OCI-LY1 (cell line): ENCODE results near the gene SLC43A2.
A peak's percentile ranks its signal among the peaks of the same experiment; 100 is the strongest.

ENCODE experiments used
- EZH2 ChIP-seq: fragments of 200-600 bp; sonication (generic), shearing (Covaris generic); IDR thresholded peaks from 2 replicates; pipeline ENCODE4 v1.8.0; 2017; ENCODE audit warnings: borderline replicate concordance, mixed run types, mild to moderate bottlenecking, antibody characterized with exemption, low read length, moderate library complexity, mixed read lengths
- TF ChIP-seq, protein P1 (sequence below): fragments of 200-600 bp; sonication (generic), shearing (Covaris generic); IDR thresholded peaks from 2 replicates; pipeline ENCODE4 v1.5.1; 2017; ENCODE audit warnings: mild to moderate bottlenecking, antibody characterized with exemption, low read length, moderate library complexity, mixed read lengths

DNA sequence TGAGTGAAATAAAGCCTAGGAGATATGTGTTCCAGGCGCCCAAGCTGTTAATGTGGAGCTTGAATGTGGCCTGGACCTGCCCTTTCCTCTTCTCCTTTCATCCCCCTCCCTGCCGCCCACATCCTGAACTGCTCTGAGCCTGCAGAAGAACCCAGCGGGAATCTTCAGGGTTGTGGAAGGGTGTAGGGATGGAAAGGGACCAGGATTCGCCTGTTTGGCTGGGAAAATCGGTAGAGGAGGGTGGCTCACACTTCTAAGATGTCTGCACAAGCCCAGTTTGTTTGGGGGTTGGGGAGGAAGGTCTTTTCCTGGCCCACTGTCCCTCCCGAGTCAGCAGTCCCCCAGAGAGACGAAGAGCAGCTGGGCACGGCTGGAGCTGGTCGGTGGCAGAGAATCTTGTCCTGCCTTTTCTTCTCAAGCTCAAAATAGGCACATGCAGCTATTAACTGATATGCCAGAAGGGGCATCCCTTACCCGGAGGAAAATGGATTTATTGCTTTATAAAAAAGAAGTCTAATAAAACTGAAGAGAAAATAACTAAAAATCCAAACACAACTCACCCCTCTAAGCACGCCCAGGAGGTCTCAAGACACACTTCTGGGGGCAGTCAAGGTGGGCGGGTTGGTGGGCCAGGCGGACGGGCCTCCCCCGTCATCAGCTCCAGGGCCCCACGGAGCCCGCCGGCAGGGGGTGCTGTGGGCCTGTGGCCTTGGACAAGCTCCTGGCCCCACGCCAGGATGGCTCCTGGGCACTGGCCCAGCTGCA lies 54.5 kb downstream of the SLC43A2 start:
- TF ChIP-seq, protein P1, sequence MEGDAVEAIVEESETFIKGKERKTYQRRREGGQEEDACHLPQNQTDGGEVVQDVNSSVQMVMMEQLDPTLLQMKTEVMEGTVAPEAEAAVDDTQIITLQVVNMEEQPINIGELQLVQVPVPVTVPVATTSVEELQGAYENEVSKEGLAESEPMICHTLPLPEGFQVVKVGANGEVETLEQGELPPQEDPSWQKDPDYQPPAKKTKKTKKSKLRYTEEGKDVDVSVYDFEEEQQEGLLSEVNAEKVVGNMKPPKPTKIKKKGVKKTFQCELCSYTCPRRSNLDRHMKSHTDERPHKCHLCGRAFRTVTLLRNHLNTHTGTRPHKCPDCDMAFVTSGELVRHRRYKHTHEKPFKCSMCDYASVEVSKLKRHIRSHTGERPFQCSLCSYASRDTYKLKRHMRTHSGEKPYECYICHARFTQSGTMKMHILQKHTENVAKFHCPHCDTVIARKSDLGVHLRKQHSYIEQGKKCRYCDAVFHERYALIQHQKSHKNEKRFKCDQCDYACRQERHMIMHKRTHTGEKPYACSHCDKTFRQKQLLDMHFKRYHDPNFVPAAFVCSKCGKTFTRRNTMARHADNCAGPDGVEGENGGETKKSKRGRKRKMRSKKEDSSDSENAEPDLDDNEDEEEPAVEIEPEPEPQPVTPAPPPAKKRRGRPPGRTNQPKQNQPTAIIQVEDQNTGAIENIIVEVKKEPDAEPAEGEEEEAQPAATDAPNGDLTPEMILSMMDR, result peak; percentile 81
- no peak for TF ChIP-seq EZH2
